GM23338 (cell line): Measurements from ENCODE around the gene TRNAU1AP. TPM values are rescaled to one million over a fixed set of nuclear protein-coding genes. Genes with fewer than 3 reads are reported as not detected.

Experiments
- polyA plus RNA-seq: library from polyadenylated mRNA; unstranded; fragments of >200 nt; fragmentation: Nextera tagmentation; extraction: Ambion mirVana; gene quantifications from 2 replicates; pipeline ENCODE4 v1.2.1, GENCODE V29; 2016
- small RNA-seq: library from RNA; depleted of rRNA; stranded (forward); fragments of <200 nt; gene quantifications from one replicate; pipeline ENCODE3, GENCODE V24; 2014; ENCODE audit warnings: low replicate concordance
- total RNA-seq: library from RNA; depleted of rRNA; stranded (reverse); fragments of >200 nt; shearing (Covaris generic); gene quantifications from 2 replicates; pipeline ENCODE4 v1.2.3, GENCODE V29; 2014; rRNA removed

The TRNAU1AP gene
- total and polyA plus RNA-seq, 2 experiments from 2014 or later: 20.3 to 42.1 TPM

Small RNA genes lying within 50 kb of the gene (small RNA-seq; reads per million reads assigned to genes)
- gene SNORA16A: not detected
- gene SNORA44: not detected
- not detected for gene SNORA61
- gene SNORA73A: not detected
- 13.6 reads per million, percentile 97 among the genes with 10 or more reads in this experiment for gene SNORA73B
- gene SNORD99: 22,531 reads per million, percentile 100 among the genes with 10 or more reads in this experiment

Other genes starting within 250 kb of the TRNAU1AP start
- gene MED18, start 224.0 kb upstream of the TRNAU1AP start, total RNA-seq: 11.9 and 12.6 TPM in 2 replicates
- gene MED18, start 224.0 kb upstream of the TRNAU1AP start, polyA plus RNA-seq: 7.6 and 8.5 TPM in 2 replicates
- gene PHACTR4, start 183.3 kb upstream of the TRNAU1AP start, total RNA-seq: 29.7 and 35.4 TPM in 2 replicates
- gene PHACTR4, start 183.3 kb upstream of the TRNAU1AP start, polyA plus RNA-seq: 47.1 and 54.1 TPM in 2 replicates
- gene RCC1, start 47.0 kb upstream of the TRNAU1AP start, total RNA-seq: 88.8 and 97.4 TPM in 2 replicates
- 35.6 and 36.9 TPM in 2 replicates for gene RCC1, start 47.0 kb upstream of the TRNAU1AP start, polyA plus RNA-seq
- gene RAB42, start 39.2 kb downstream of the TRNAU1AP start, total RNA-seq: 17.7 and 22.5 TPM in 2 replicates
- 12.4 and 13.0 TPM in 2 replicates for gene RAB42, start 39.2 kb downstream of the TRNAU1AP start, polyA plus RNA-seq
- gene TAF12, start 90.0 kb downstream of the TRNAU1AP start, total RNA-seq: 15.2 and 18.4 TPM in 2 replicates
- 44.4 and 46.8 TPM in 2 replicates for gene TAF12, start 90.0 kb downstream of the TRNAU1AP start, polyA plus RNA-seq
- not detected in 2 replicates for gene RNU11, start 95.5 kb downstream of the TRNAU1AP start, total RNA-seq
- not detected in 2 replicates for gene RNU11, start 95.5 kb downstream of the TRNAU1AP start, polyA plus RNA-seq
- 20.2 and 22.0 TPM in 2 replicates for gene GMEB1, start 115.7 kb downstream of the TRNAU1AP start, total RNA-seq
- gene GMEB1, start 115.7 kb downstream of the TRNAU1AP start, polyA plus RNA-seq: 9.3 and 13.3 TPM in 2 replicates
- gene YTHDF2, start 183.9 kb downstream of the TRNAU1AP start, total RNA-seq: 150 and 169 TPM in 2 replicates
- 123 and 130 TPM in 2 replicates for gene YTHDF2, start 183.9 kb downstream of the TRNAU1AP start, polyA plus RNA-seq